ENCODE data around the gene MRGPRG. TPM values are rescaled to one million over a fixed set of nuclear protein-coding genes. Genes with fewer than 3 reads are reported as not detected.

The MRGPRG gene
- polyA plus RNA-seq, 1 donor from 2014 or later: not detected

- H2AFZ ChIP-seq (ENCODE audit: low read depth, low read length): no peak overlapping the region
- H3K9ac ChIP-seq (ENCODE audit: low read length): no peak overlapping the region
Observed at GRCh38 chr11:3194016-3194816, 24.4 kb downstream of the MRGPRG start.

More at GRCh38 chr11:3194016-3194816, 24.4 kb downstream of the MRGPRG start:
- no peaks in the 10 kb centered on the region for H3K36me3 ChIP-seq (ENCODE audit: insufficient read depth, low read length)
- H3K27me3 ChIP-seq (ENCODE audit: insufficient read depth, low read depth, low read length): no peaks in the 10 kb centered on the region
- H3K4me2 ChIP-seq (ENCODE audit: low read length): no peak overlapping the region
- H4K20me1 ChIP-seq (ENCODE audit: insufficient read depth): no peaks in the 10 kb centered on the region
- no peaks in the 10 kb centered on the region for H3K9me2 ChIP-seq (ENCODE audit: insufficient read depth, low read length)
- no peak overlapping the region for H3K4me3 ChIP-seq (ENCODE audit: low read length)
- TF ChIP-seq REST (IDR thresholded peaks at IDR 0.05; ENCODE audit: borderline replicate concordance): no peak
- TF ChIP-seq RAD21 (conservative IDR thresholded peaks at IDR 0.05): no peak
- no peak for TF ChIP-seq SMC3 (conservative IDR thresholded peaks at IDR 0.05; ENCODE audit: poor library complexity)
- TF ChIP-seq MXI1 (conservative IDR thresholded peaks at IDR 0.05; ENCODE audit: poor library complexity, severe bottlenecking): no peak
- TF ChIP-seq CTCF (IDR thresholded peaks at IDR 0.05; ENCODE audit: poor library complexity, severe bottlenecking): no peak
- TF ChIP-seq EZH2 (IDR thresholded peaks at IDR 0.05; ENCODE audit: borderline replicate concordance, insufficient read depth, low read length, poor library complexity, severe bottlenecking): no peak
- no peak for TF ChIP-seq EP300 (conservative IDR thresholded peaks at IDR 0.05; ENCODE audit: poor library complexity, severe bottlenecking)
- TF ChIP-seq POLR2AphosphoS5 (IDR thresholded peaks at IDR 0.05): no peak
- TF ChIP-seq TAF1 (IDR thresholded peaks at IDR 0.05; ENCODE audit: low read depth): no peak
- no peaks in the 10 kb centered on the region for H3F3A ChIP-seq (ENCODE audit: insufficient read depth, low read length, poor library complexity, severe bottlenecking)
- no peak overlapping the region for H3K27ac ChIP-seq (ENCODE audit: low read length)
- no peaks in the 10 kb centered on the region for H3K9me3 ChIP-seq (ENCODE audit: low read length)
- no peaks in the 10 kb centered on the region for H3K79me2 ChIP-seq (replicated peaks; ENCODE audit: insufficient read depth, low read length)

Data from neural cell (in vitro differentiated cells).